Vagina (tissue), 2 donors: Measurements from ENCODE around the gene ETV4.

Experiments
- POLR2A ChIP-seq, 2 donors: fragments of 450-650 bp; IDR thresholded peaks; one replicate each; pipeline ENCODE4 v1.6.1; 2017; ENCODE audit warnings: antibody characterized with exemption in 2 of 2, mild to moderate bottlenecking in 2 of 2, moderate library complexity in 2 of 2
- POLR2AphosphoS5 ChIP-seq, 2 donors: sonication (generic); formaldehyde crosslinking; IDR thresholded peaks; one replicate each; pipeline ENCODE4 v1.9.0; 2017; ENCODE audit warnings: antibody characterized with exemption in 2 of 2, mild to moderate bottlenecking in 2 of 2, low read depth in 1 of 2; ENCODE audit not compliant: insufficient read depth in 1 of 2
- TF ChIP-seq, protein P1 (sequence below), 3 experiments: fragments of 450-650 bp in 2 of 3; fragments of 200-600 bp in 1 of 3; sonication (generic) in 1 of 3; IDR thresholded peaks; one replicate each; pipeline ENCODE4 v1.5.1; 2017 to 2019; ENCODE audit warnings: antibody characterized with exemption in 3 of 3, mild to moderate bottlenecking in 2 of 3, moderate library complexity in 2 of 3

DNA sequence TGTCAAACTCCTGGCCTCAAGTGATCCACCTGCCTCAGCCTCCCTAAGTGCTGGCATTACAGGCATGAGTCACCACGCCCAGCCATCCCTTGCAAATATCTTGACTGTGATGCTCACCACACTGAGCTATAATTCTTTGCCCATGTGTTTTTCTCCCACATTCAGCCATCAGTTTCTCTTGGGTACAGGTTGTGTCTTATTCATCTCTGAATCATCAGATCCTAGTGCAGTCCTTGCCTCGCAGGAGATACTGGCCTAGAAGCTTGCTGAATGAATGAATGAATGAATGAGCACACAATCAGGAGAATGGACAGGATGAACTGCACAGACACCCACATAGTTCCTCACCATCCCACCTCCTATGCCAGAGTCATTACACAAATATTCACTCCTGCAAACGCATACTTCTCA, 24.4 kb upstream of the ETV4 start:
- TF ChIP-seq POLR2AphosphoS5 (IDR thresholded peaks at IDR 0.05; ENCODE audit: insufficient read depth in 1 of 2, low read depth in 1 of 2) (no peak), POLR2A (IDR thresholded peaks at IDR 0.05) (no peak)
- TF ChIP-seq, protein P1, sequence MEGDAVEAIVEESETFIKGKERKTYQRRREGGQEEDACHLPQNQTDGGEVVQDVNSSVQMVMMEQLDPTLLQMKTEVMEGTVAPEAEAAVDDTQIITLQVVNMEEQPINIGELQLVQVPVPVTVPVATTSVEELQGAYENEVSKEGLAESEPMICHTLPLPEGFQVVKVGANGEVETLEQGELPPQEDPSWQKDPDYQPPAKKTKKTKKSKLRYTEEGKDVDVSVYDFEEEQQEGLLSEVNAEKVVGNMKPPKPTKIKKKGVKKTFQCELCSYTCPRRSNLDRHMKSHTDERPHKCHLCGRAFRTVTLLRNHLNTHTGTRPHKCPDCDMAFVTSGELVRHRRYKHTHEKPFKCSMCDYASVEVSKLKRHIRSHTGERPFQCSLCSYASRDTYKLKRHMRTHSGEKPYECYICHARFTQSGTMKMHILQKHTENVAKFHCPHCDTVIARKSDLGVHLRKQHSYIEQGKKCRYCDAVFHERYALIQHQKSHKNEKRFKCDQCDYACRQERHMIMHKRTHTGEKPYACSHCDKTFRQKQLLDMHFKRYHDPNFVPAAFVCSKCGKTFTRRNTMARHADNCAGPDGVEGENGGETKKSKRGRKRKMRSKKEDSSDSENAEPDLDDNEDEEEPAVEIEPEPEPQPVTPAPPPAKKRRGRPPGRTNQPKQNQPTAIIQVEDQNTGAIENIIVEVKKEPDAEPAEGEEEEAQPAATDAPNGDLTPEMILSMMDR (IDR thresholded peaks at IDR 0.05) = no peak
